Measurements from ENCODE around the gene POLR2J. TPM values are rescaled to one million over a fixed set of nuclear protein-coding genes. Genes with fewer than 3 reads are reported as not detected.

POLR2J gene
- polyA plus RNA-seq, 1 donor from 2014 or later, result 42.6 TPM

- Histone ChIP-seq H3K9me2 (ENCODE audit: insufficient read depth, low read length) (no peaks in the 10 kb centered on the region), H2AFZ (ENCODE audit: low read depth, low read length) (no peak overlapping the region), H3K27ac (ENCODE audit: low read length) (no peak overlapping the region), H3K79me2 (replicated peaks; ENCODE audit: insufficient read depth, low read length) (no peaks in the 10 kb centered on the region), H4K20me1 (ENCODE audit: insufficient read depth) (no peaks in the 10 kb centered on the region), H3F3A (ENCODE audit: insufficient read depth, low read length, poor library complexity, severe bottlenecking) (no peaks in the 10 kb centered on the region), H3K27me3 (ENCODE audit: insufficient read depth, low read depth, low read length) (no peaks in the 10 kb centered on the region), H3K9me3 (ENCODE audit: low read length) (no peaks in the 10 kb centered on the region), H3K9ac (ENCODE audit: low read length) (no peak overlapping the region), H3K4me3 (ENCODE audit: low read length) (no peak overlapping the region), H3K36me3 (ENCODE audit: insufficient read depth, low read length) (no peaks in the 10 kb centered on the region), H3K4me2 (ENCODE audit: low read length) (no peak overlapping the region)
- TF ChIP-seq TAF1 (IDR thresholded peaks at IDR 0.05; ENCODE audit: low read depth) (no peak), EP300 (conservative IDR thresholded peaks at IDR 0.05; ENCODE audit: poor library complexity, severe bottlenecking) (no peak), REST (IDR thresholded peaks at IDR 0.05; ENCODE audit: borderline replicate concordance) (no peak), MXI1 (conservative IDR thresholded peaks at IDR 0.05; ENCODE audit: poor library complexity, severe bottlenecking) (no peak), POLR2AphosphoS5 (IDR thresholded peaks at IDR 0.05) (no peak), CTCF (IDR thresholded peaks at IDR 0.05; ENCODE audit: poor library complexity, severe bottlenecking) (no peak), RAD21 (conservative IDR thresholded peaks at IDR 0.05) (no peak), EZH2 (IDR thresholded peaks at IDR 0.05; ENCODE audit: borderline replicate concordance, insufficient read depth, low read length, poor library complexity, severe bottlenecking) (no peak), SMC3 (conservative IDR thresholded peaks at IDR 0.05; ENCODE audit: poor library complexity) (no peak)
Observed at GRCh38 chr7:102449136-102449535, 29.6 kb downstream of the POLR2J start.

GRCh38 chr7:102447311-102447710 lies 31.4 kb downstream of the POLR2J start:
- Histone ChIP-seq H3K27me3 (ENCODE audit: insufficient read depth, low read depth, low read length) (no peaks in the 10 kb centered on the region), H4K20me1 (ENCODE audit: insufficient read depth) (no peaks in the 10 kb centered on the region), H3K9me3 (ENCODE audit: low read length) (no peaks in the 10 kb centered on the region), H3K4me3 (ENCODE audit: low read length) (no peak overlapping the region), H2AFZ (ENCODE audit: low read depth, low read length) (no peak overlapping the region), H3K9me2 (ENCODE audit: insufficient read depth, low read length) (no peaks in the 10 kb centered on the region), H3K36me3 (ENCODE audit: insufficient read depth, low read length) (no peaks in the 10 kb centered on the region), H3K9ac (ENCODE audit: low read length) (no peak overlapping the region), H3F3A (ENCODE audit: insufficient read depth, low read length, poor library complexity, severe bottlenecking) (no peaks in the 10 kb centered on the region), H3K4me2 (ENCODE audit: low read length) (no peak overlapping the region), H3K27ac (ENCODE audit: low read length) (no peak overlapping the region), H3K79me2 (replicated peaks; ENCODE audit: insufficient read depth, low read length) (no peaks in the 10 kb centered on the region)
- no peak for TF ChIP-seq MXI1 (conservative IDR thresholded peaks at IDR 0.05; ENCODE audit: poor library complexity, severe bottlenecking)
- TF ChIP-seq SMC3 (conservative IDR thresholded peaks at IDR 0.05; ENCODE audit: poor library complexity), result no peak
- no peak for TF ChIP-seq POLR2AphosphoS5 (IDR thresholded peaks at IDR 0.05)
- no peak for TF ChIP-seq CTCF (IDR thresholded peaks at IDR 0.05; ENCODE audit: poor library complexity, severe bottlenecking)
- no peak for TF ChIP-seq EP300 (conservative IDR thresholded peaks at IDR 0.05; ENCODE audit: poor library complexity, severe bottlenecking)
- TF ChIP-seq EZH2 (IDR thresholded peaks at IDR 0.05; ENCODE audit: borderline replicate concordance, insufficient read depth, low read length, poor library complexity, severe bottlenecking), result no peak
- no peak for TF ChIP-seq REST (IDR thresholded peaks at IDR 0.05; ENCODE audit: borderline replicate concordance)
